Prostate gland (tissue), 2 donors: ENCODE data around the gene TAX1BP1. TPM values are rescaled to one million over a fixed set of nuclear protein-coding genes. Genes with fewer than 3 reads are reported as not detected.

ENCODE experiments used
- DNase-seq: peaks from one replicate; pipeline ENCODE4 v3.0.0-alpha.2; 2019; ENCODE audit warnings: low spot score
- H3K27ac ChIP-seq, 2 donors: fragments of 200-600 bp; sonication (generic); 2 replicates each; pipeline ENCODE4 v1.5.1; 2017 to 2019
- H3K27me3 ChIP-seq: fragments of 200-600 bp; sonication (generic); replicated peaks from 2 replicates; pipeline ENCODE4 v1.5.1; 2019; ENCODE audit not compliant: insufficient read depth
- H3K36me3 ChIP-seq, 2 donors: fragments of 200-600 bp; sonication (generic); 1 replicate in 1 of 2; 2 replicates in 1 of 2; pipeline versions ENCODE4 v1.5.1 to v1.8.1; 2017 to 2019
- H3K4me1 ChIP-seq: fragments of 200-600 bp; sonication (generic); replicated peaks from 2 replicates; pipeline ENCODE4 v1.5.1; 2019
- H3K4me3 ChIP-seq, 2 donors: fragments of 200-600 bp; sonication (generic); 2 replicates each; pipeline ENCODE4 v1.5.1; 2017 to 2019
- H3K9me3 ChIP-seq: fragments of 200-600 bp; sonication (generic); 2 replicates; pipeline ENCODE4 v1.5.1; 2017
- CTCF ChIP-seq, 4 experiments: fragments of 200-600 bp in 2 of 4; fragments of 450-650 bp in 2 of 4; sonication (generic) in 2 of 4; IDR thresholded peaks; 1 replicate in 3 of 4; 2 replicates in 1 of 4; pipeline ENCODE4 v1.5.1; 2016 to 2019; ENCODE audit warnings: antibody characterized with exemption in 4 of 4, mild to moderate bottlenecking in 2 of 4, moderate library complexity in 2 of 4
- POLR2A ChIP-seq: fragments of 450-650 bp; IDR thresholded peaks from one replicate; pipeline ENCODE4 v1.6.1; 2016; ENCODE audit warnings: antibody characterized with exemption, mild to moderate bottlenecking
- POLR2AphosphoS5 ChIP-seq: sonication (generic); formaldehyde crosslinking; IDR thresholded peaks from one replicate; pipeline ENCODE4 v1.6.1; 2017; ENCODE audit warnings: antibody characterized with exemption
- WGBS: methylation state at CpG from one replicate; pipeline ENCODE4 v1.1.5; 2018; 5-methylcytosine and 5-hydroxymethylcytosine counted together
- intact Hi-C: fragments of 100-400 bp; cut with DNase I; formaldehyde crosslinking; loops from one replicate; pipeline ENCODE4 v1.14.2; 2022
- total RNA-seq, 2 donors: library from RNA; depleted of rRNA; stranded (reverse); fragments of >200 nt; gene quantifications; one replicate each; pipeline ENCODE4 v1.1.0, GENCODE V29; 2016

The TAX1BP1 gene
- total RNA-seq, 2 donors from 2014 or later: 105 to 125 TPM

GRCh38 chr7:27699751-27700150, 40.2 kb upstream of the TAX1BP1 start:
- Histone ChIP-seq H3K36me3 (no peaks in the 10 kb centered on the region), H3K9me3 (no peaks in the 10 kb centered on the region), H3K27ac (no peak overlapping the region), H3K27me3 (no peaks in the 10 kb centered on the region), H3K4me3 (no peak overlapping the region), H3K4me1 (no peaks in the 10 kb centered on the region)
- intact Hi-C loops: no loop called here
- no peak for DNase-seq
- 94% methylated on average over 2 of the region's 2 CpGs for WGBS
- TF ChIP-seq CTCF (IDR thresholded peaks at IDR 0.05): no peak
- TF ChIP-seq POLR2AphosphoS5: no peak
- no peak for TF ChIP-seq POLR2A

- no peaks in the 10 kb centered on the region for H3K4me1 ChIP-seq
- 66% methylated on average over 6 of the region's 6 CpGs for WGBS
- H3K4me3 ChIP-seq: no peak overlapping the region
- no peak for TF ChIP-seq POLR2AphosphoS5
- no peak for TF ChIP-seq POLR2A
- no peak for TF ChIP-seq CTCF (IDR thresholded peaks at IDR 0.05)
- H3K9me3 ChIP-seq: no peaks in the 10 kb centered on the region
- H3K27me3 ChIP-seq: no peaks in the 10 kb centered on the region
- intact Hi-C loops: no loop called here
- H3K36me3 ChIP-seq: no peaks in the 10 kb centered on the region
- no peak for DNase-seq
- no peak overlapping the region for H3K27ac ChIP-seq
These were observed 39.5 kb upstream of the TAX1BP1 start for GRCh38 chr7:27700501-27700900.

- no peak for DNase-seq
- WGBS: 94% methylated on average over 1 of the region's 1 CpG
- TF ChIP-seq POLR2A (no peak), POLR2AphosphoS5 (no peak), CTCF (IDR thresholded peaks at IDR 0.05) (no peak)
- Histone ChIP-seq H3K9me3 (no peaks in the 10 kb centered on the region), H3K27me3 (no peaks in the 10 kb centered on the region), H3K36me3 (no peaks in the 10 kb centered on the region), H3K27ac (no peak overlapping the region), H3K4me3 (no peak overlapping the region), H3K4me1 (no peaks in the 10 kb centered on the region)
- intact Hi-C loops: no loop called here
These were observed 36.8 kb upstream of the TAX1BP1 start for GRCh38 chr7:27703181-27703580.

GRCh38 chr7:27704422-27705199, 35.4 kb upstream of the TAX1BP1 start:
- TF ChIP-seq POLR2AphosphoS5 (no peak), POLR2A (no peak), CTCF (IDR thresholded peaks at IDR 0.05) (no peak)
- 86% methylated on average over 3 of the region's 3 CpGs for WGBS

GRCh38 chr7:27705200-27705594, 34.8 kb upstream of the TAX1BP1 start:
- no peaks in the 10 kb centered on the region for H3K36me3 ChIP-seq
- H3K4me3 ChIP-seq: no peak overlapping the region
- no peaks in the 10 kb centered on the region for H3K4me1 ChIP-seq
- WGBS: 96% methylated on average over 2 of the region's 2 CpGs
- no peaks in the 10 kb centered on the region for H3K27me3 ChIP-seq
- intact Hi-C loops: no loop called here
- TF ChIP-seq POLR2AphosphoS5: no peak
- no peak for TF ChIP-seq CTCF (IDR thresholded peaks at IDR 0.05)
- TF ChIP-seq POLR2A: no peak
- DNase-seq: no peak
- H3K27ac ChIP-seq: no peak overlapping the region
- no peaks in the 10 kb centered on the region for H3K9me3 ChIP-seq

More at GRCh38 chr7:27704422-27705199, 35.4 kb upstream of the TAX1BP1 start:
- intact Hi-C loops: no loop called here
- no peaks in the 10 kb centered on the region for H3K9me3 ChIP-seq
- H3K27ac ChIP-seq: no peak overlapping the region
- no peaks in the 10 kb centered on the region for H3K27me3 ChIP-seq
- no peak overlapping the region for H3K4me3 ChIP-seq
- no peaks in the 10 kb centered on the region for H3K36me3 ChIP-seq
- H3K4me1 ChIP-seq: no peaks in the 10 kb centered on the region
- DNase-seq: no peak
